ENCODE data around the gene RIN2.
"Not testable (repeated sequence)": the region's sequence is repeated elsewhere in the genome, so short reads cannot be mapped to it uniquely, and the experiment has no call there.

The RIN2 gene

DNA sequence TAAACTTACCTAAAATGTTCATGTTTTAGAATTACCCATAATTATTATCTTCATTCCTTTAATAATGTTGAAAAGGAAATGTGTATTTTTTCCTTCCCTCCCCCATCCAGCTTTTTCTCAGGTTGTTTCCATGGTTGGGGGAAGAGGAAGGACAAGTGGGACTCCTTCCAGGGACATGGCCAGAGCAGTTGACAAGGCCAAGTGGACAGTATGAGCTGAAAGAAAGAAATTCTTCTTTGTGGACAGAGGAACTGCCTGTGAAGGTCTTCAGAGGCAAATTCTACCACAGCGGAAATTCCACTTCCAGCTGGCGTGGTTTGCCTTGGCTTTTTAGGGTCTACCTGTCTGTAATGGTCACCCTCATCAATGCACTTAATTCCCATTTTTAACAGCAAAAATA lies 33.8 kb downstream of the RIN2 start:
- no peak for DNase-seq

DNA sequence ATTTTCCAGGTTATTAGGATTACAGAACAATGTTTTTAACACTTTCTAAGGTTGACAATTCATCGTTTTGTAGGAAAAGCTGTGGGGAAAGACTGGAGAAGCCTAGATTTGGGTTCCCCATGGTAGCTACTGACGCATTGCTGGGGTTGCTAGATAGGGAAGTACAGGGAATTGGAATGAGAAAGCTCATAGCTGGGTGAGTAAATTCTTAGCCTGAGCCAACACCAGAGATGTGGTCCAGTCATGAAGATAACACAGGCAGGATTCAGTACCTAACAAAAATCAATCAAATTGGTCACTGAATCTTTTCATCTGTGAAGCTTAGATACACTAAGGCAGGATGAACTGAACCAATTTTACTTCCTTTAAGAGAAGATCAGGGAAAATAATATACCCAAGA lies 35.7 kb downstream of the RIN2 start:
- DNase-seq: no peak

DNA sequence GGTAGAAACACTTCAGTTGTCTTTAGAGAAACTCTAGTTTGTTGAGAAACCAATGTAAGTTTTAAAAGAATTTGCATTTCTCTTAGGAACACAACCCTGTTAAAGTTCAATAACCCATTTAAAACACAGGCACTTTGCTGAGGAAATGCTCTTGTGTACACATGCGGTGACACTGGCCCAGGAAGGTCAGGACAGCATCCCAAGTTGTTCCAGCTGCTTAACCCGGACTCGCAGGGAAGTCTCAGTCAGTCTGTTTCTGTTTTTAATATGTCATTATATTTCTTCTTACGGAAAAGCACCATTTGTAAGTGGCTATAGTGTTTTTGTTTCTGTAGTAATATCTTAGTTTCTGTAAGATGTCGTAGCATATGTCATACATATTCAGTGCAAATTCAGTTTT lies 36.9 kb downstream of the RIN2 start:
- DNase-seq: no peak

DNA sequence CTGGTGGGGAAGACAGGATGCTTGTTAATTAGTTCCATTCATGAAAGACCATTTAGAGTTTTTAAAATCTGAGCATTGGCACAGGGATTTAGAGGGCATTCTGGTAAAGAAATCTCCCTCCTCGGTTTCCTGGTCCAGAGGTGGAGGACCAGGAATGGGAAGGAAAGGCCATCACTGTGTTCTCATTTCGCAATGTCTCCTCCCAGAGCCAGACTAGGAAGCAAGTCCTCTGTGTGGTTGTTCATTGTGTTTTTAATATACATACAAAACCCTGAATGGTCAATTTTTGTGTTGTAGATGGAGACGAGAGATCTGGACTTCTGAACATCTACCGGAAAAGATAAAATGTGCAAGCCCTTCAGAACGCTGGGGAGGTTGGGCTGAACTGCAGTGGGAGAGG lies 41.3 kb downstream of the RIN2 start:
- DNase-seq: no peak

DNA sequence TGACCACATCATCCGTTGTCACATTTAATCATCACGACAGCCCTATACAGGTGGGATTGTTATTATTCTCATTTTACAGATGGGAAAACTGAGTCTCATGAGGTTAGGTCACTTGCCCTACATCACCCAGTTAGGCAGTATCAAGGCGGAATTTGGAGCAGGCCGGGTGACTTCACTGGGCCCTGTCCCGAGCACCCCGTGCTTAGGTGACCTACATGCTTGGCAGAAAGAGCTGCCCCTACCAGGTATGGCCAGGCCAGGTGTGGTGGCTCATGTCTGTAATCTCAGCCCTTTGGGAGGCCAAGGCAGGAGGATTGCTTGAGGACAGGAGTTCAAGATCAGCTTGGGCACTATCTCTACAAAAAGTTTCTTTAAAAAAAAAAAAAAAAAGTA lies 44.0 kb downstream of the RIN2 start:
- DNase-seq: no peak

DNA sequence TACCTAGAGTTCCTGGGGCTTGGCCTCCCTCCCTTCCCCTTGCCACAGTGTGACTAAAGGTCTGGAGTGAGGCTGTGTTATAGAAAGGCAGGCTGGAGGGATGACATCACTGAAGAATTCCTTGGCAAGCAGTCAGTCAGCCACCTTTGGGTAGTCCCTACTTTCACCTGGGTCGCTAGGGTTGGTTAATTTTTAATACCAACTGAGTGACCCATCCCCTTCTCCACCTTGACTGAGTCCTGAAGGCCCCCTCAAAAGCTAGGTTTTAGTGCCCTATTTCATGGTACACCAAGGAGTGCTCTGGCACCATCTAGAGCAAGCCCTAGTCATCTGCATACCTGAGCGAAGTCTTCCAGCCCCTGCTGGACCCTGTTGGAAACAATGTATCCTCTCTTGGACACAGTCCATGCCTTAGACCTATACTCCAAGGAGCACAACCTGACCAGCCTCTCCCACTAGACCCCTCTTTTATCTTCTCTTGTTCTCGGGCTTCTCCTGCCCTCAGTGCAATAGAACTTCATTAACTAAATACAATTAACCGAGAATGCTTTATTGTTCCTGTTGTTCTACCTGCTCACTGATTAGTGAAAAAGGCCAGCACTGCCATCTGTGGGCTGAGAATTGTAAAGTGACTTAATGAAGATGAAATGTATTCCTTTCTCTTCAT lies 44.6 kb downstream of the RIN2 start:
- peak; percentile 46 for DNase-seq

DNA sequence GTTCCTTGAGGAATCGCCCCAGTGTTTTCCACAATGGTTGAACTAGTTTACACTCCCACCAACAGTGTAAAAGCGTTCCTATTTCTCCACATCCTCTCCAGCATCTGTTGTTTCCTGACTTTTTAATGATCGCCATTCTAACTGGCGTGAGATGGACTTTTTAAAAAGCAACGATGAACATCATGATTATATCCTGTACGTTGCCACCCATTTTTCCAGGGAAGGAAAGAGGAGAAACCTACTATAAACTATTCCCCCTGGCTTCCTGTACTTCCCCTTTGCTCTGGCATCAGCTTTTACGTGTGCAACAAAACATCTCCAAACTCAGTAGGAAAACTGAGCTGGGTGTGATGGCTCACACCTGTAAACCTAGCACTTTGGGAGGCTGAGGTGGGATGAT lies 48.2 kb downstream of the RIN2 start:
- DNase-seq: not testable (repeated sequence)

DNA sequence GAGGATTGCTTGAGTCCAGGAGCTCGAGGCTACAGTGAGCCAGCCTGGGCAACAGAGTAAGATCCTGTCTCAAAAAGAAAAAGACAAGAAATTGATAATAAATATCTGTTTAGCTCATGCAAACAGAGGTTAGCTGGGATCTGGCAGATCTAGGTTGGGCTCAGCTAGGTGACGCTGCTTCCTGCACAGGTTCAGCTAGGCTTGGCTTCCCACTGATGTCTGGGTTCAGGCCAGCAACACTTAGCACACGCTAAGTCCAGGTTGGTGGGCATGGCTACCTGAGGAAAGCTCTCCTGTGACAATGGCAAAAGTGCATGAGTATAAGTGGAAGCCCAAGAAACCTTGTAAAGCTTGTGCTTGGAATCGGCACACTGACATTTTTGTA lies 48.7 kb downstream of the RIN2 start:
- no peak for DNase-seq

DNA sequence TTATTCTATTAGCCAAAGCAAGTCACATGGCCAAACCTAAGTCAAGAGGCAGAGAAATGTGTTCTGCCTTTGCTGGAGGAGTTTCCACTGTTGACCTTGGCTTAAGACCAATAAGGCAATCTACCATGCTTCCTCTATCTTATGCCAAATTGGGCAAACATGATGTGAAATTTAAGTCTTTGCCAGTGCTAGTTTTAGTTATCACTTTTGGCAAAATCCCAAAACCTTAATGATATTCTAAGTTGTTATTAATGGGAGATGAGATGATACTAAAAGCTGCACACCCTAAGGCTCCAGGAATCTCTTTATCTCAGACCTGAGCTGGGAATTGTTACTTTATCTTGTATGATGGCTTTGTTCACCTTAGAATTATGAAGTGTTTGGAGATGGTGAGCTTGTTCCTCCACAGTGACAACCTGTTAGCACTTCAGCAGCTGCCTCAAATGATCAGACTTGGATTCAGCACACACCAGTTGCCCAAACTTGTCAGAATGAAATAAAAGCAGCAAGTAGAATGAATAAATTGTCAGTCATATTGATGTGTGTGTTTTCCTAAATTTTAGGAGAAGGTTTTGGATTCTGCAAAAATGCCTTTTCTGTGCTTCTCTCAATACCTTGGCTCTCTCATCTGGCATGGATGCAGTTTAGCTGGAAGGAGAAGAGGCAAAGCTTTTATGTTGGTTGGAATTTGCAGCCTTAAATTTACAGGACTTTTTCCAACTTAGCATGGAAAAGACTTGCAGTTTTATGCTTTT lies 49.3 kb downstream of the RIN2 start:
- DNase-seq: peak; percentile 79

Data from NCI-H146 (cell line).